ENCODE data around the gene EXD3.
"Not testable (repeated sequence)": the region's sequence is repeated elsewhere in the genome, so short reads cannot be mapped to it uniquely, and the experiment has no call there.

EXD3 gene

DNA sequence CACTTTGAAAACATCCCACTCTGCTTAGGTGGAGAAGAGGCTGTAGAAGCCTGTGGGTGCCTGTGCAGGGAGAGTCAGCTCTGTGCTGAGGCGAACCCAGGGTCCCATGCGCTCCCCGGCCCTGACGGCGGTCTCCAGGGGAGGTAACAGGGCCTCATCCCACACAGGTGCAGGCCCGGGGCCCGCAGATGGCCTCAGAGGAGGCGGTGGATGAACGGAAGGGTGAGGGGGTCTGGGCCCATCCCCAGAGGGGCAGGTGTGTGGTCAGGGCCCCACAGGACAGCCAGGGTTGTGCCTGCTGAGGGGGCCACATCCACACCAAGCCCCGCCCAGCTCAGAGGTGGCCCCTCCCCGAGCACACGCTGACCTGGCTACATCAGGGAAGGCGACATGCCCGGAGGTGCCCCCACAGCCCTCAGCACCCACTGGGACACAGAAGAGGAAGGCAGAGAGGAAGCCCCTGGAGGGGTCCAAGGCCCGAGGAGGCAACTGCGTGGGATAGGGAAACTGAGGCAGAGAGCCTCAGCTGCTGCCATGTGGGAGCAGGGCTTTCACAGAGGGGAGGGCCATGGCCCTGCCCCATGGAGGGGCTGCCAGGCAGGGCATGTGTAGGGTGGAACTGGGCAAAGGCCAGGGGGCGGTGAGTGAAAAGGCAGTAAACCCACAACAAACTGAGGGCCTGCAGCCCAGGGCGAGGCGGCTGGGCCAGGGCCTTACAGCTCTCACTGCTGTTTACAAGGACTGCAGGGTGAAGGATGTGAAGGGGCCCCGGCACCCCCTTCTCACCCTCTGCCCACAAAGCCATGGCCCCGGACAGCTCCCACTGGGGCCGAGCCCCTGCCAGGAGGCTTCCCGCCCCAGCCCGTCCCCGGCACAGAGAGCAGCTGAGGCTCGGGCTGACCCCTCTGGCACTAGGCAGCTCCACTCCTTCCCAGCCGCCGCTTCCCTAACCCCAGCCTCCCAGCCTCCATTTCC, 29.5 kb downstream of the EXD3 start:
- DNase-seq (ENCODE audit: low spot score): peak; percentile 33

DNA sequence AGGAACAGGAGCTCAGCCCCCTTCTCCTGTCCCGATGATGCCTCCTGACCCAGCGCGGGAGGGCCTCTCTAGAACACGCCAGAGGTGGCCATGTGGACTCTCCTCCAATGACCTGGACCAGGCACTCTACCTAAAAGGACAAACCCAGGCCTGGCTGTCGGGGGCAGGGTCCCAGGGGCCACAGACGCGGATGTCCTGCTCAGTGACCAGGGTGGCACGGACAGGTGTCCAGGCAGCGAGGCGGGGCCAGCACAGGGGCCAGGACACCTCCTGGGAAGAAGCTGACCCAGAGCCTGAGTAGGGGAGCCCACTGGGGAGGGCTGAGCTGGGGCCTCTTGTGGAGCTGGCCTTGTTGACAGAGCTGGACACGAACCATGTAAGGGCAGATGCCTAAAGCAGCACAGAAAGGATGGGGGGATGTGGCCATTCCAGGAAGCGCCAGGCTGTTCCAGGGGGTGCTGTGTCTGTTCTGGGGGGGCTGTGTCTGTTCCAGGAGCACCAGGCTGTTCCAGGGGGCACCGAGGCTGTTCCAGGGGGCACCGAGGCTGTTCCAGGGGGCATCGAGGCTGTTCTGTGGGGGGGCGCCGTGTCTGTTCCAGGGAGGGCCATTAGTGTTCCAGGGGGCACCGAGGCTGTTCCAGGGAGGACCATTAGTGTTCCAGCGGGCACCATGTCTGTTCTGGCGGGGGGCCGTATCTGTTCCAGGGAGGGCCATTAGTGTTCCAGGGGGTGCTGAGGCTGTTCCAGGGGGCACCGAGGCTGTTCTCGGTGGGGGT, 30.5 kb downstream of the EXD3 start:
- no peak for DNase-seq (ENCODE audit: low spot score)

DNA sequence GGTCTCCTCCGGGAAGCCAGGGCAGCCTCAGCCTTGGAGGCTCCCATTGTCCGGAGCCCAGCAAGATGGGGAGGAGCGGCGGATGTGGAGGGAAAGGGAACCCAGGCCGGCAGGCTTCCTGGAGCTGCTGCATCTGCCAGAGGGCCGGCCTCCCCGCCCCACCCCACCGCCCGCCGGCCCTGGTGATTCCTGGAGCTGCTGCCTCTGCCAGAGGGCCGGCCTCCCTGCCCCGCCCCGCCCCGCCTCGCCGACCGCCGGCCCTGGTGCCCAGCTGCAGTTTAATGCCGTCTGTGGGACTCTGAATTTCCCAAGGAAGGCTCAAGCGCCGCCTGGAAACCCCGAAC, 31.6 kb downstream of the EXD3 start:
- no peak for DNase-seq (ENCODE audit: low spot score)

DNA sequence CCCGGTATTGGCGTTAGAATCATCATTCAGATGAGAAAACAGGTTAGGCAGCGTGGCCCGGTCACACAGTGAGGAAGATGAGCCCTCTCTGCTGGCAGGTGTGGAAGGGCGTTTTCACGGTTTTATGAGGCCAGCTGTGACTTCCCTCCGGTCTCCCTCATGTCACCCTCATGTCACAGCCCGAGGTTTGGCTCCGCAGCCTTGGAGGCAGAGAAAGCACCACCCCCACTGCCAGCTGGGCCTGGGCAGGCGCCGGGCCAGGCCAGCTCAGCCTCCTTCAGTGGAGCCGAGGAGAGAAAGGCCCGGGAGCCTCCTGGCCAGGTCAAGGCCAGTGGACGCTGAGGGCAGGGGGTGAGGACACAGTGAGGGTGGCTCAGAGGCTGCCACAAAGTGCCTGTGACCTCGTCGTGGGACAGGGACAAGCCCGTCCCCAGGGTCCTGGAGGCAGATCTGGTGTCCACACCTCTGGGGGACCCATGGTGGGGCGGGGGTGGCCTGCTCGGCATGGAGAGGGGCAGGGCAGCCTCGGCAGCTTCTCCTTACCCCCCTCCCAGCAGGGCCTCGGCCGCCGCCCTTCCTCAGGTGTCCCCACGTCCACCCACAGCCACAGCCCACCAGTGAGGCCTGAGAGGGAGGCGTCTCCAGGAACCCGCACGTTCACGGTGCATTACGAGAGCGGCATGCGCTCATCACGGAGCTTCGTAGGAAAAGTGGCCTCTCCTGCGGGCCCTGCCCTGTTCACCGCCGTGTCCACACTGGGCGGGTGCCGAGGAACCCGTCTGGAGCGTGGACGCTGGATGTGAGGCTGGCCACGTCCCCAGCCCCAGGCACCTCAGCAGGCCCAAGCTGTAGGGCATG, 32.2 kb downstream of the EXD3 start:
- peak; percentile 89 for DNase-seq (ENCODE audit: low spot score)

DNA sequence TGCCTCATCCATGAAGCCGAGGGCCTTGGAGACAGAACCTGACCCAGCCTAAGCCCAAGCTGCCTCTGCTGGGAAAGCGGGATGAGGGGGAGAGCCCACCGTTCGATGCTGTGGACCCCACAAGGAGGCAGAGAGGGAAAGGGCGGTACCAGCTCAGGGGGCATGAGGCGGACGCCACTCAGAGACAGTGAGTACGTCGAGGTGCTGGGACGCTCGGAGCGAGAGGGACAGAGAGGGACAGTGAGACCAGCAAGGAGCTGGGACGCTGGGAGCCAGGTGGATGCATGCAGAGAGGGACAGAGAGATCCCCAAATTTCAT, 33.6 kb downstream of the EXD3 start:
- no peak for DNase-seq (ENCODE audit: low spot score)

DNA sequence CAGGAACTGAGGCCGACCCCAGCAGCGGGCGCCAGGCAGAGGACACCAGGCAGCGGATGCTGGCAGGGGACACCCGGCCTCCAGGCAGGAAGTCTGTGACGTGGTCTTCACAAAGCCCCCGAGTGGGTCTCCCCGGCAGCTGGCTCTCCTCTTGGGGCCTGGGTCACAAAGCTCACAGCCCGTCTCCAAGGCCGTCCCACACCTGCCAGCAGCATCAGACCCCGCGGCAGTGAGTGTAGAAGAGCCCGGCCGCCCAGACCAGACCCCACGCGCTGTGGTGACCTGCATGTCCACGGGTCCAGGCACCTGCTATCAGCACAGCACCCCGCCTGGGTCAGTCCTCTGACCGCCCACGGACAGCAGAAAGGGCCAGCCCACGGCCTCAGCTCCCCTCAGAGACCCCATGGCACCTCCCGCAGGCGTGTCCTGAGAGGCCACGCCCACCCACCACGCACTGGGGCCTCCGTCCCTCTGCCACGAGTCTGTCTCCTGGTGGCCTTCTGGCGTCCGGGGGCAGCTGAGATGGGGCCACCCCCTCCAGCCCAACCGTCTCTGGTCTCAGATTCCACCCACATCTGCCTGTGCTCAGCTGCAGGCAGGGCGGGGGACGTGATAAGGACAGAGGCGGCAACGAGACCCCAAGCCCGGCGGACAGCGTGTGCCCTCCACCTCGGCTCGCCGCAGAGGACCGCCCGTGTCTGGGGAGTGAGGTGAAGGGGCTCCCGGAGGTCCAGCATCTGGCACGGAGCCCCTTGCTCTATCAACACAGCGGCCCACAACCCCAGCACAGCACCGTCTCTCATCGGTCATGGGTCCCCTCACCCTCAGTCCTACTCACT, 34.2 kb downstream of the EXD3 start:
- no peak for DNase-seq (ENCODE audit: low spot score)

DNA sequence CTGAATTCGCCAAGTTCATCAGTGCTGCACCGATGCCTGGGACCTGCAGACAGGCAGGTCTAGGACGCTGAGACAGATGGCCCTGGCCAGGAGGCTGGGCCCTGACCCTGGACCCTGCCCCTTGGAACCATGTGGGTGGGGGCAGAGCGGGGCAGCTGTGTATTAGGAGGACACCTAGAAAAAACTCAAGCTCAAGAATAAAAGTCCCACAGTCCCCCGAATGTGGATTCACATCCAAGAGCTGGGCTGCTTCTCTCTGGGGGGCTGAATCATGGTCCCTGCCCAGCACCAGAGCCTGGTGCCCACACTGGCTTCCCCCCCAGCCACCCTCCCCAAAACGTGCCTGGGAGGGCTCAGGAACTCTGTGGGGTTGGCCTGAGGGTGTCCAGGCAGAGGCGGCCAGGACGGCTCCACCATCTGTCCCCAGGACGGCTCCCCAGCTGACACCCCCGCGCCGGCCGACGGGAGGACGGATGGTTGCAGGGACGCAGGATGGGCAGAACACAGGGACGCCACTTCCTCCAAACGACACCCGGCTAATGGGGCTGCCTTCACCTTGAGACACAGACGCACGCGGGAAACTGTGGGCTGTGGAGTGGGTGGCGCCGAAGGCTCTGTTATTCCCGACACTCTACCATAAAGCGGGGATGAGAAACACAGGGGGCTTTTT, 34.9 kb downstream of the EXD3 start:
- no peak for DNase-seq (ENCODE audit: low spot score)

DNA sequence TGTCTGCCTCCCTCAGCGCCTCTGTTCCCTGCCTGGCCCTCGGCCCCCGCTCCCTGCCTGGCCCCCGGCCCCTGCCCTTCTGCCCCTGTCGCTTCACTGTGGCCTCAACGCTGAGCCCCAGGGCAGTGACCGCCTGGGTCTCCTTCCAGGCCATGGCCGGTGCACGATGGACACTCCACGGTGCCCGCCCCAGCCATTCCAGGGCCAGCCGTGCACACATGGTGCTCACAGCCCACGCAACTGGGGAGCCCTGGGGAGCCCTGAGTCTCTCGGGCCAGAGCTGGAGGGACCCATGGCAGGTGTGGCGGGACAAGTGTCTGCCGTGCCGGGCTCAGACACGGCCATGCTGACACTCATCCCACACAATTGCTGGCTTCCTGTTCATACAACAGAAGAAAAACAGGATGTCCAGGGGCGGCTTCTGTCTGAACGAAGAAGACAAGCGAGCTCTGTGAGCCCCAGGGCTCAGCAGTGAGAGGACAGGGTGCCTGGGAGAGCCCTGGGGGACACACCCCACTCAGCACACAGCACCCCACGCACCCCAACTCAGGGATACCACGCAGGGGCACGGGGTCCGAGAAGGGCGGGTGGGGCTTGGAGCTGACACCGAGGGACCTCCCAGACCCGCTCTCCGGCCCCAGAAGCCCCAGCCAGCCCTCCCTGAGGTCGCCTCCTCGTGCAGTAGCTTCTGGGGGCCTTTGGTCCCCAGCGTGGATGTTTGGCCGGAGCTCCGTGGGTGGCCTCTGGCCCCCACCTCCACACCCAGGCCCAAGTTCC, 35.7 kb downstream of the EXD3 start:
- DNase-seq (ENCODE audit: low spot score): peak; percentile 35

DNA sequence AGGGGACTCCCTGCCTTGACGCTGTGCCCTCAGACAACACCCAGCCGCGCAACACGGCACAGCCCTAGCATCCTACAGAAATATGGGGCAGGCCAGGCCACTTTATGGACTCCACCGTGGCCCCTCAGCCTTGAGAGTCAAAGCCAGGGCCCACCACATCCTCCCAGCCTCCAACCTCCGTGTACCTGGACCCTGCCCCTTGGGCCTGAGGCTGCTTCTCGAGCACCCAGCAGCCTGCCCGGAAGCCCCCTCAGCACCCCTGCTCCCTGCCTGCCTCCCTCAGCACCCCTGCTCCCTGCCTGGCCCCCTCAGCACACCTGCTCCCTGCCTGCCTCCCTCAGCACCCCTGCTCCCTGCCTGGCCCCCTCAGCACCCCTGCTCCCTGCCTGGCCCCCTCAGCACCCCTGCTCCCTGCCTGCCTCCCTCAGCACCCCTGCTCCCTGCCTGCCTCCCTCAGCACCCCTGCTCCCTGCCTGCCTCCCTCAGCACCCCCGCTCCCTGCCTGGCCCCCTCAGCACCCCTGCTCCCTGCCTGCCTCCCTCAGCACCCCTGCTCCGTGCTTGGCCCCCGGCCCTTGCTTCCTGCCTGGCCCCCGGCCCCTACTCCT, 36.4 kb downstream of the EXD3 start:
- DNase-seq (ENCODE audit: low spot score): not testable (repeated sequence)

DNA sequence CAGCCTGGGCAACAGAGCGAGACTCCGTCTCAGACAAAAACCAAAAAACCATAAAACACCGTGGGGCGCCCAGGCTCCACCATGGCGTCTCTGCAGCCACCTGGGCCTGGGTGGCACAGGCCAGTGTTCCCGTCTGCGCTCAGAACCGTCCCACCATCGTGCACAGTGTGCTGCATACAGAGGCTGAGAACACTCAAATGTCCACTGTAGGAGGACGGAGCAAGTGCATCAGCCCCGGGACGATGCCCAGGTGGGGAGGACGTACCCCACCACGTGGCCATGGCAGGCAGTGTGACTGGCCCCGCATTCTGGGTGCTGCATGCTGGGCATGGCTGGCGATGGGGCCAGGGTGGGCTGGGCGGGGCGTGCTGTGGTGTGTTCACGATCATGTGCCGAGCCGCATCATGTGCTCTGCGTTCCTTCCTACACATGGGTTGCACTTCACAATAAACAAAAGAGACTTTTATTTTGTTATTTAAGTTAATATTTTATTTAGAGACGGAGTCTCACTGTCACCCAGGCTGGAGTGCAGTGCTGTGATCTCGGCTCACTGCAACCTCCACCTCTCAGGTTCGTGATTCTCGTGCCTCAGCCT, 37.8 kb downstream of the EXD3 start:
- no peak for DNase-seq (ENCODE audit: low spot score)

DNA sequence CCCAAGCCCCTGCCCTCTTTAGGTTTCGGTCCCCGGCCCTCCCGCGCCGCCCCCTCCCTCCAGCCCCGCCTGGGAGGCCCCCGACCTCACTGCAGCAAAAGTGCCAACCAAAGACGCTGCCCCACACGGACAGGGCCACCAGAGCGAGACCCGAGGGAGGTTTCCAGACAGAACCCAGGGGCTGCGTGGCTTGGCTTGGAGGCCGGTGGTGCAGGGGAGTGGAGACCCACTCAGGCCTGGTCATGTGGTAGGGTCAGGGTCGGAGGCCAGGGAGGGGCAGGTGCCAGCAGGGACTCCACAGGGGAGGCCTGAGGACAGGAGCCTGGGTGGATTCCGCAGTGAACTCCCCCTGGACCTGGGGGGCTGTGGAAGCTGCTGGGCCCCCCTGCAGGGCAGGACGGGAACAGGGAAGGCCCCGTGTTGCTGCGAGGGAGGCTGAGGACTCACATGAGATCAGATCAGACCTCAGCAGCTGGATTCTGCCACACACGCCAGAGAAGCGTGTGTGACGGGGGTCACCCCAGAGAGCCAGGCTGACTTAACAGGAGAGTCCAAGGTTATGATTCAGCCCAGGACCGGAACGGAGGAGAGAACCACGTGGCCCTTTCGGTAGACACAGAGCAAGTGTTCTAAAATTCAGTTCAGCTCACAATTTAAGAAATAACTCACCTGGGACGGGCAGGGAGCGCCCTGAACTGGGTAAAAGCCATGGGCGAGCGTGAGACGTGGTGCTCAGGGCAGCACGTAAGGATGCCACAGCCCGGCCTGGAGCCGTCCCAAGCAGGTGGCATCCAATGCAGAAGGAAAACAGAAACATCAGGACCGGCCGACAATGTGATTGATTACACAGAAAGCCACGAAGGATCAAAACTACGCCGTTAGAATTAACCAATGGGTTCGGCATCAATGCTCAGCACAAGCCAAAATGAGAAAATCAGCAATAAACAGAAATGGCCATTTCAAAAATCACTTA, 38.9 kb downstream of the EXD3 start:
- DNase-seq (ENCODE audit: low spot score): no peak

DNA sequence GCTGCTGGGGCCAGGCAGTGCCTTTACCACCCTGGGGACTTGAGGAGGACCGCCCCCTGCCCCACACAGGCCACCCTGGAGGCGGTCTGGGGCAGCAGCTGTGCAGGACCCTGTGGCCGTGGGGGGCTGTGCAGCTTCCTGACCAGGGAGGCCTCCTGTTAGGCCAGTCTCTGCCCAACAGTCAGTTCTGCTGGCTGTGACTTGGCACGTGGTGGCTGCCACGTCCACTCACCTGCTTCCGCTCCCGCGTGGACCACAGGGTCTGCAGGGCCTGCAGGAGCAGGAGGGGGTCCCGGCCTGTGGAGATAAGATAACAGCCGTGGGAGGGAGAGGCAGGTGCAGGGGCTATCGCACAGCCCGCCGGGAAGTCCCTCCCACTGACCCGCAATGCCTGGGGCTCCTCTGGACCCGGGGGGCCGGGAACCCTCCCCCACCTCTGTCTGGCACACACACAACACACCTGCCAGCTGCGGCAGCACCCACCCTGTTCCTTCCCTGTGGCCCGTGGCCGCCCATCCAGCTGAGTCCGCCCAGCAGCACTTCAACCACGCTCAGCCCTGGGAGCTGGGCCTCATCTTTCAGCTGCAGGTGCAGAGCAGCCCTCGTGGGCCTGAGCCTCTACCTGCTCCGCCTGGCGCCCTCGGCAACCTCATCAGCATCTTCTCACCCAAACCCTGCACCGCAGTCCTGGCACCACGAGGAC, 39.7 kb downstream of the EXD3 start:
- DNase-seq (ENCODE audit: low spot score): peak; percentile 68

DNA sequence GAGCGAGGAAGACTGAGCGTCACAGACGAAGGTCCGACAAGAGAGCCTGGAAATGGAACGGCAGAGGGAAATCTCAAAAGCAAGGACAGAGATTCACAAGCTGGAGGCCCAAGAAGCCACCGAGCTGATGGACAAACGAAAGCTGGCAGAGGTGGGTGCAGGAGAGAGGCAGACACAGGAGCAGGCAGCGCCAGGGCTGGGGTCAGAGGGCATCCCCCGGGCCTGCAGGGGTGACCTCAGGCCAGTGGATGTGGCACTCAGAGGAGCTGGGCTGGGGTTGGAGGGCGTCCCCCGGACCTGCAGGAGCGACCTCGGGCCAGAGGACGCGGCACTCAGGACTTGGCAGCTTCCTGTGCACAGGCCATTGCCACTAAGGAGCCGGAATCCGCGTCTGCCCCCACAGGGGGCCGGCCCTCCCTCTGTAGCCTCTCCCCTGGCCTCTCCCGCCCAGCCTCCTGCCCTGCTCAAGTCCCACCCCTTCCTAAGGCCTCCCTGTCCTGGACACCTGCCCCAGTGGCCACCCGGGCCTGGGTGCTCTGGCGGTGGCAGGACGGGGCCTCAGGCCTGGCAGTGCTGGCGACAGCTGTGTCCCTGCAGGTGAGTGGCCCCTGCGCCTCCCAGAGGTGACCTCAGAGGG, 40.4 kb downstream of the EXD3 start:
- no peak for DNase-seq (ENCODE audit: low spot score)

DNA sequence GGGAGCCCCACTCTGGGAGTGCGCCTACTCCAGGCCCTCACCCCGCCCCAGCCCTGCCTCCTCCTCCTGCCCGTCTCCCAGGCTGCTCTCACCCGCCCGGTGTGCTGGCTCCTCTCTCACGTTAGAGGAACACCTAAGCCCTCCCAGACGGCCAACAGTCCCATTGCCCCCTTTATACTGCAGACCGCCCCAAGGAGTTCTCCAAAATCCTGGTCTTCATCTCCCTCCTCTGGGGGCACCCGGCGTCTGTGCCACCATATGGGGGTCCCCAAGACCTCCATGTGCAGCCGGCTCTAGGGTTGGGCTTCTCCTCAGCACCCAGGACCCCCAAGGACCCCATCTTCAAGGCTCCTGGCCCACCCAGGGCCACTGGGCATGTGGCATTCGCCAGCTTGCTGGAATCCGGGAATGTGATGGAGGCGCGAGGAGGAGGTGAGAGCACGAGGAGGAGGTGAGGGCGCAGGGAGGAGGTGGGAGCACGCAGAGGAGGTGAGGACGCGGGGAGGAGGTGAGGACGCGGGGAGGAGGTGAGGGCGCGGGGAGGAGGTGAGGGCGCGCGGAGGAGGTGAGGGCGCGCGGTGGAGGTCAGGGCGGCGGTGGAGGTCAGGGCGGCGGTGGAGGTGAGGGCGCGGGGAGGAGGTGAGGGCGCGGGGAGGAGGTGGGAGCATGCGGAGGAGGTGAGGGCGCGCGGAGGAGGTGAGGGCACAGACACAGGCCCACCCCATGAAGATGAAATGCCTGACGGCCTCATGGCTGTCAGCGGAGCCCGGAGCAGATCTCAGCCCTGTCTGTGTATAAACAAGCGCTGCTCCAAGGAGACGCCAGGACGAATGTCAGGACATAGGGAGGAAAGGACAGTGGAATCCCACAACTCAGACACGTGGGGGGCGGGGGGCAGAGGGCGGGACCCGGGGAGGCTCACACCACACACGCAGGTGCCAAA, 41.2 kb downstream of the EXD3 start:
- no peak for DNase-seq (ENCODE audit: low spot score)

DNA sequence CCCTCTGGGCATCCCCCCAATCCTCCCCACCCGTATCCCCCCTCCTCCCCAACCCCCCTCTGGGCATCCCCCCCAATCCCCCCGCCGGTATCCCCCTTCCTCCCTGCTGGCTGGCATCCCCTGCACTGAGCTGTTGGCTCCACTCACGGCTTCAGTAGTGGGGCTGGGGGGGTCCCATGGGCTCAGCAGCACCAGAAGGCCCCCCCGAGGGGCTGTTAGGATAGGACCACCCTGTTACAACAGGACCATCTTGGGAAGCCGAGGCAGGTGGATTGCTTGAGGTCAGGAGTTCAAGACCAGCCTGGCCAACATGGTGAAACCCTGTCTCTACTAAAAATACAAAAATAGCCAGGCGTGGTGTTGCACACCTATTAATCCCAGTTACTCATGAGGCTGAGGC, 42.4 kb downstream of the EXD3 start:
- no peak for DNase-seq (ENCODE audit: low spot score)

DNA sequence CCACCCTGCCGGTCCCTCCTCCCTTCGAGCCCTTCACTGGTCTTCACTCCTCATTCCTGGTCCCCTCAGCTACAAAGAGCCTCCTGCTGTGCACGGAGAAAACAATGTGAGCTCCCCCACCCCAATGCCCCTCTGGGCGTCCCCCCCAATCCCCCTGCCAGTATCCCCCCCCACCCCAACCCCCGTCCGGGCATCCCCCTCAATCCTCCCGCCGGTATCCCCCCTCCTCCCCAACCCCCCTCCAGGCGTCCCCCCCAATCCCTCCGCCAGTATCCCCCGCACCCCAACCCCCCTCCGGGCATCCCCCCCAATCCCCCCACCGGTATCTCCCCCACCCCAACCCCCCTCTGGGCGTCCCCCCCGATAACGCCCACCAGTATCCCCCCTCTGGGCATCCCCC, 42.8 kb downstream of the EXD3 start:
- no peak for DNase-seq (ENCODE audit: low spot score)
